Mesenteric fat pad (tissue), 1 donor: ENCODE measurements around the gene RPS15. TPM values are rescaled to one million over a fixed set of nuclear protein-coding genes. Genes with fewer than 3 reads are reported as not detected.
"Not testable (repeated sequence)": the region's sequence is repeated elsewhere in the genome, so short reads cannot be mapped to it uniquely, and the experiment has no call there.

Experiments used
- DNase-seq: peaks from one replicate; pipeline ENCODE4 v3.0.0-alpha.2; 2020; ENCODE audit warnings: low spot score
- total RNA-seq: library from RNA; stranded (reverse); fragmentation: NEBNext Ultra II Directional; extraction: Animal tissue kit (Norgen Biotek cat#: 25700); gene quantifications from one replicate; pipeline ENCODE4 v1.2.1, GENCODE V29; 2021
- donor health status: DM: yes; HTN: yes; CAD: no.

The RPS15 gene
- total RNA-seq, 1 donor from 2014 or later, result 909 TPM

GRCh38 chr19:1433119-1434039 lies 4.8 kb upstream of the RPS15 start:
- DNase-seq, result no peak

DNA sequence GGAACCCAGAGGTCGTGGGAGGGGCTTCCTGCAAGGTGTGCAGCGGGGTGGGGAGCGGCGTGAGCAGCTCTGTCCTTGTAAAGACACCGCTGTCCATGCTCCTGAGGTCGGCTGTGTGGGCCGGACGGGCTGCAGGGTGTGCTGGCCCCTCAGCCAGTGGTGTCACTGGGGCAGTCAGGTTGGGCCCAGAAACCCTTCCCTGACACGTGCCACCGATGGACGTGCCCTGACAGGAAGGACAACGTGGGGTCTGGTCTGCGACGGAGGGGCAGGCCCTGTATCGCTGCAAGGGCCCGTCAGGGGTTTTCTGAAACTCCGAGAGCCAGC lies 4.2 kb upstream of the RPS15 start:
- no peak for DNase-seq

DNA sequence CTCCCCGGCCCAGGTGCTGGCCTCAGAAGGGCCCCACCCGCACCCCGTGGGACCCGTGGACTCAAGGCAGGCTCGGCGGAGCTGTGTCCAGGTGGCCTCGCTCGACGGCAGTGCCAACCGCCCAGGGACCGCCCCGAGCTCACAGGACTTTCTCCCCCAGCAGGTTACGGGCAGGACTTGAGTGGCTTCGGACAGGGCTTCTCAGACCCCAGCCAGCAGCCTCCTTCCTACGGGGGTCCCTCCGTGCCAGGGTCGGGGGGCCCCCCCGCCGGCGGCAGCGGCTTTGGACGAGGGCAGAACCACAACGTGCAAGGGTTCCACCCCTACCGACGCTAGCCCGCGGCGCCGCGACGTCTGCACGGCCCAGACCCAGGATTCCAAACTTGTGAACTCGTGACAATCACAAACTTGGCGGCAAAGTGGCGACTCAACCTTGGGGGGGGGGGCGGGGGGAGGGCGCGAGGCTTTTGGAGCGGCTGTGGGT lies 3.6 kb upstream of the RPS15 start:
- DNase-seq, result no peak

GRCh38 chr19:1435378-1435989 lies 2.7 kb upstream of the RPS15 start:
- no peak for DNase-seq

DNA sequence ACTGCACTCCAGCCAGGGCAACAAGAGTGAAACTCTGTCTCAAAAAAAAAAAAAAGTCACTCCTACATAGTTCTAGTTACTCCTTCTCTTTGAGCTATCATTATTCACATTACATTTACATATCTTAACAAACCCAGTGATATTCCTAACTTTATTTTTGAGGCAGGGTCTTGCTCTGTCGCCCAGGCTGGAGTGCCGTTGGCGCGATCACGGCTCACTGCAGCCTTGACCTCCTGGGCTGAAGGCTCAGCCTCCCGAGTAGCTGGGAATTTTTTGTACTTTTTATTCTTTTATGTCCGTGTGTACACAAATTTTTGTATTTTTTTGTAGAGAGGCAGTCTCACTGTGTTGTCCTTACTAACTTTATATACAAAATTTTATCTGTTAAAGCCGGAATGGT lies 587 bp upstream of the RPS15 start:
- no peak for DNase-seq

DNA sequence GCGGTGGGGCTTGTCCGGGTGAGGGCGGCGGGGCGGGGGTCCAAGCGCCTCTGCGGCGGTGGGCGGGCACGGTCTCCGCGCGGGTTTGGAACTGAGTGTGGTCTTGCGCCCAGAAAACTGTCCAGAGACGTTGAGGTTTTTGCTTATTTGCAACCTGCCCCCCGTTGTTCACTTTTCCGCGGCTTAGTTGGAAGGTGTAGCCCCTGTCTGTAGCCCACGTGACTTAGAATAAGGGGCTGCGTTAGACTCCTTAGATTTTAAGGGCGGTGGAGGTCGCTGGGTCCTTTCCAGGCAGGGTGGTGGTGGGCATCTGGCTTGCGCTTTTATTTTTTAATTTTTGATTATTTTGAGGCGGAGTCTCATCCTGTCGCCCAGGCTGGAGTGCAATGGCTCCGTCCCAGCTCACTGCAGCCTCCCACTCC lies 748 bp downstream of the RPS15 start:
- DNase-seq, result no peak

GRCh38 chr19:1439525-1440417 lies 1.6 kb downstream of the RPS15 start:
- DNase-seq, result not testable (repeated sequence)

GRCh38 chr19:1440418-1440801 lies 2.2 kb downstream of the RPS15 start:
- DNase-seq, result no peak

DNA sequence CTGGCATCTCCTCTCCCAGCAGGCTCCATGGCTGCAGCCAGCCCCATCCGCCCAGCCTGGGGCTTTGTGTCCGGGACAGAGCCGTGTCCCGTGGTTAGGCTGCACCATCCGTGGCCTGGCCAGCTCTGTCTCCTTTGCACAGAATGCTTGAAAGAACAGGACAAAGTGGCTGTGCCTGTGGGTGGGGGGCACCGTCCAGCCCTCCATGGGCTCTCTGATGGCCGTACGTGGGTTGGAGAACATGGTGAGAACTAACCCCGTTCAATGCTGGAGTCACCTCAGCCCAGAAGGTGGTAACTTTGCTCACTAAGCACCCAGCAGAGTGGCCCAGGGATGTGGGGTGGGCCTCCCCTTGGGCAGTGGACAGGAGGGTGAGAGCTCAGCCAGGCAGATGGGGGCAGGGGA lies 2.8 kb downstream of the RPS15 start:
- DNase-seq, result no peak

GRCh38 chr19:1441677-1442438 lies 3.7 kb downstream of the RPS15 start:
- DNase-seq, result no peak

DNA sequence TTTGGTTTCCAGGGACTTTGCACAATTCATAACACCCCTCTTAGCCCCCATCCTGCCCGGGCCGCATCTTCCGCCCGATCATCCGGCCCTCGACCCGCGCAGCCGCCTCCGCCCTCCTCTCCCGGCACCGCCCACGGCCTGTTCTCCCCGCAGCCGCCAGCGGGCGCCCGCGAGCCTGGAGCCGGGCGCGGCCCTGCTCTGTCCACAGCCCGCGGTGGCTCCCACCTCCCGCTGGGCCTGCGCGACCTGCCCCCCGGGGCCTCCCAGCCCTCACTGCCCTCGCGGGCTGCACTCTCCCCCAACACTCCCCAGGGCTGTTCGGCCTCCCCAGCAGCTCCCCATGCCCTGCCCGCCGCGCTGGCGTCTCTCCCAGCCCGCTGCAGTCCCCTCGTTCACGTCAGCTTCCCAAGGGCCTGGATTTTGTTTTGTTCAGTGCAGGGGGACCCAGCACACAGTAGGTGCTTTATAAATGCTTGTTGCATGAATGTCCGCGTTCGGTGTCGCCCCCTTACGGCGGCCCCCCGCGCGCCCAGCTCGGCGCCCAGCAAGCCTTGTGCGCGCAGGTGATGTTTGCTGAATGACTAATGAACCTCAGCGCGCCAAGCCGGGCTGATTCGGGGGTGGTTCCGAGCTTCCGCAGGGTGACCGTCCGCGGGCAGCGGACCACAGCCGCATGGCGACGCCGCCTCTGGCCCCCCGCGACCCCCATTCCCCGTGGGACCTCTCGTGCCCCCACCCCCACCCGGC lies 7.2 kb downstream of the RPS15 start:
- DNase-seq, result no peak

GRCh38 chr19:1445932-1446712 lies 7.9 kb downstream of the RPS15 start:
- no peak for DNase-seq

DNA sequence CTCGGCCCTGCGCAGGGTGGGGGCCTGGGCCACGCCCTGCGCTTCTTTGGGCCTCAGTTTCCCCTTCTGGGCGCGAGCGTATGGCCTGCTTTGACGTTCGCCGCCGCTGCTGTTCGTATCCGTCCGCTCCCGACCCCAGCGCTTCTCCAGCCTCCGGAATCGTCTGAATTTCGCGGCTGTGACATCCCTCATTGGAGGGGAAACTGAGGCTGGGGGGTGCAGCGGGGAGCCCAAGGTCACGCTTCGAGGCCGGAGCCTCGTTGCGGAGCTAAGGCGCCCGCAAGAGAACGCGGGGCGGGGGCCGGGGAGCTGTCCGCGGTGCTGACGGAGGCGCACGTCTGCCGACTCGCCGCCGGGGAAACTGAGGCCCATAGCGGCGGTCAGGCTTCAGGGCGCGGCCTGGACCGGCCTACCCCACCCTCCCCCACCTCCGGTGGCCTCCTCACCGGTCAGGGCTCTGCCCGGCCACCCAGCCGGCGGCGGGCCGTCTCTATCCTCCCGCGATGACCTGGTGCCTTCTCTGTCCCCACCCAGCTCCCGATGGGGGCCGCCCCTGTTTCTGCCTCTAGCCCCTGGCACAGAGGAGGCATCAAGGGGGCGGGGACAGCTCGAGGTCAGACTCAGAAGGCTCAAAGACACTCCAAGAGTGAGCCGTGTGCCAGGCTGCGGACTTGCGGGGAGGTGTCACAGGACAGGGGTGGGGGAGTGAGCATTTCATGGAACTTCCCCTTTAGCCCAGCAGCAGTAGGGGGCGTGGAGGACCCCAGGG lies 8.7 kb downstream of the RPS15 start:
- DNase-seq, result no peak

- DNase-seq, result no peak
These were observed 9.3 kb downstream of the RPS15 start for GRCh38 chr19:1447504-1447903.

DNA sequence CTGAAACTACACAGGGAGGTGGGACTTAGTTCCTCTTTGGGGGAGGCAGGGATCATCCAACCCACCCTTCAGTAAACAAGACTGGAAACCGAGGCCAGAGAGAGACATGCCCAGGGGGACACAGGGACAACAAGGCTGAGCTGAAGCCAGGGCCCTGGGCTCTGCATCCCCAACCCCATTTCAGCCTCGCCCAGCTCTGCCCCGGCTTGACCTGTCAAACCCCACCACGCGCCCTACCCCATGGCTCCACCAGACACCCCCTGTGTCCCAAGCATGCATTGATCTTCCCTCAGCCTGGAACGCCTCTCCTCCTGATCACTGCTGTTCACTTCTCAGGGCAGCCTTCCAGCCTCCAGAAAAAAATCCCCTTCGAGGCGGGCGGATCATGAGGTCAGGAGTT lies 9.7 kb downstream of the RPS15 start:
- no peak for DNase-seq

- DNase-seq, result no peak
These were observed 11.6 kb downstream of the RPS15 start, which contains the start of gene APC2 for GRCh38 chr19:1449467-1450442. Gene APC2 (plus strand): TSS chr19:1450121. CDS start chr19:1453002, 2,881 bp downstream.
